Skeletal muscle satellite cell (primary cell): ENCODE results near the gene DMRT2.
A peak's percentile ranks its signal among the peaks of the same experiment; 100 is the strongest.

Experiments used
- H3K27me3 ChIP-seq: 2 replicates; pipeline ENCODE4 v1.7.0; 2013; ENCODE audit warnings: low read length; ENCODE audit not compliant: control insufficient read depth, insufficient read depth
- H3K36me3 ChIP-seq: 2 replicates; pipeline ENCODE4 v1.7.0; 2013; ENCODE audit warnings: mild to moderate bottlenecking, control low read depth, low read length; ENCODE audit not compliant: insufficient read depth
- H3K4me1 ChIP-seq: 2 replicates; pipeline ENCODE4 v1.7.0; 2013; ENCODE audit warnings: low read length; ENCODE audit not compliant: control insufficient read depth, insufficient read depth
- H3K4me2 ChIP-seq: 2 replicates; pipeline ENCODE4 v1.7.0; 2013; ENCODE audit warnings: mild to moderate bottlenecking, low read length
- H3K4me3 ChIP-seq: 2 replicates; pipeline ENCODE4 v1.7.0; 2013; ENCODE audit warnings: low read length
- H3K9ac ChIP-seq: 2 replicates; pipeline ENCODE4 v1.7.0; 2013; ENCODE audit warnings: mild to moderate bottlenecking, low read depth, low read length, moderate library complexity
- H3K9me3 ChIP-seq: replicated peaks from 2 replicates; pipeline ENCODE4 v1.7.0; 2013; ENCODE audit warnings: mild to moderate bottlenecking, control low read depth, low read length

DMRT2 gene

DNA sequence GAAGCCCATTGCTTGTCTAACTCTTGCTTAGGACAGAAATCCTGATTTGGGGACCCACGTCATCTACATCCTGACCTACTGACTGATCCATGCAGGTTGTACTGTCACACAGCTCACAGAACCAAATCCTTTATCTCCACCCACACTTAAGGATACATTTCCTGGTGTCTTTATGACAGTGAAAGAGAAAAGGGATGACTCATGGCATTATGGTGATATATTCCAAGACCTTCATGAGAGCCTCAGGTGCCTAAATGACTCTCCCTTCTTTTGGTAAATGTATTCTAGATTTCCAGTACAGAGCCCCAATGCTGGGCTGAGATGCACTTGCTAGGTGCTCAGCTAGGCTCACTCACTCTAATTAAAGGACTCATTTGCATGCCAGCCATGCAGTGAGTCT, 26.0 kb upstream of the DMRT2 start:
- peaks cover 15% of the 10 kb centered on the region for H3K27me3 ChIP-seq

GRCh38 chr9:1025131-1025530, 25.0 kb upstream of the DMRT2 start:
- Histone ChIP-seq H3K9me3 (no peaks in the 10 kb centered on the region), H3K4me1 (no peaks in the 10 kb centered on the region), H3K4me2 (no peak overlapping the region), H3K36me3 (no peaks in the 10 kb centered on the region), H3K9ac (no peak overlapping the region), H3K27me3 (peaks cover 15% of the 10 kb centered on the region), H3K4me3 (no peak overlapping the region)

More for the DNA sequence above, 26.0 kb upstream of the DMRT2 start:
- H3K4me1 ChIP-seq: no peaks in the 10 kb centered on the region
- no peak overlapping the region for H3K4me2 ChIP-seq
- H3K36me3 ChIP-seq: no peaks in the 10 kb centered on the region
- no peaks in the 10 kb centered on the region for H3K9me3 ChIP-seq
- H3K9ac ChIP-seq: no peak overlapping the region
- H3K4me3 ChIP-seq: no peak overlapping the region

DNA sequence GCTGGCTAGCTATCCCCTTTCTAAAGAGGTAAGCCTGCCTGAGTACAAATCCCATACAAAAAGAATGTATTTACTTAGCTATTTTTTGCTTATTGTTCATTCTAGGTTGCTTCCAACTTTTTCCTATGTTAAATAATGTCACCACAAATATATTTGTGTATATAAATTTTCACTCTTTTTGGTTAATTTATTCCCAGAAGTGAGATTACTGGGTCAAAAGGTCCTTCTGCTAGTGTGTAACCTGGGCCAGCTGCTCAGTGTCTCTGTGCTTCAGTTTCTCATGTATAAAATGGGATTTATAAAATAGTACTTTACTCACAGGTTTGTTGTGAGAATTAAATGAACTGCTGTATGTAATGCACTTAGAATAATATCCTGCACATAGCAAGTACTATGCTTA, 23.9 kb upstream of the DMRT2 start:
- Histone ChIP-seq H3K4me2 (no peak overlapping the region), H3K9ac (no peak overlapping the region), H3K27me3 (peaks cover 11% of the 10 kb centered on the region), H3K4me1 (no peaks in the 10 kb centered on the region), H3K36me3 (no peaks in the 10 kb centered on the region), H3K4me3 (no peak overlapping the region), H3K9me3 (no peaks in the 10 kb centered on the region)

DNA sequence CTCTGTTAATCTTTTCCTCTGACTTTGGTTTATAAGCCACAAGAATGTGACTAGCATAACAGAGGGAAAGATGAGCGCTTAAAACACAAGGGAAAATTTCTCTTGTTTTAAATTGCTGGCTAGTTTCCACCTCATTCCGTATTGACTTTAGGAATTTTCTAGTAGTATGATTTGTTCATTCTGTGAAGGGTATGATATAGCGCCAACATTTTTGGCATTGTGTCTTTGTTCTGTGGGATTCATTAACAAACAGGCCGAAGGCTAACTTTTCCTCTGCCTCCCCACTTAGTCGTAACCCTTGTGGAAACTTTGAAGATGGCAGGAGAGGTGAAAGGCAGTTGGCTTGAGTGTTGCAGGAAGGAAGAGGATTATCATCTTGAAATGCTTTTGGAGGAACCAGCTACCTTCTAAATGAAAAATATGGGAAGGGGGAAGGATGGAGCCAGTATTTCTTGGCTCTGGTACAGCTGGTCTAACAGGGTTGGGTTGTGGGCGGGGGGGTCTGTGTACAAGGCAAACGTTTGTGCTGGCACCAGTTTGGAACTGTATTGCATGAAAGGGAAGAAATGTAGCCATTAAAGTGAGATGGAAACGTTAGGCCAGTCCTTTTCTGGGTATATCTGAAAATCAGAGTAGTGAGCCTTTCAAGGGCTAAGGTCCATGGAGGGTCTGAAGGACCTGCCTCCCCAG, 21.5 kb upstream of the DMRT2 start:
- H3K4me2 ChIP-seq: no peak overlapping the region
- no peaks in the 10 kb centered on the region for H3K36me3 ChIP-seq
- H3K4me1 ChIP-seq: no peaks in the 10 kb centered on the region
- no peak overlapping the region for H3K4me3 ChIP-seq
- H3K9ac ChIP-seq: no peak overlapping the region
- peaks cover 31% of the 10 kb centered on the region for H3K27me3 ChIP-seq
- H3K9me3 ChIP-seq: no peaks in the 10 kb centered on the region

DNA sequence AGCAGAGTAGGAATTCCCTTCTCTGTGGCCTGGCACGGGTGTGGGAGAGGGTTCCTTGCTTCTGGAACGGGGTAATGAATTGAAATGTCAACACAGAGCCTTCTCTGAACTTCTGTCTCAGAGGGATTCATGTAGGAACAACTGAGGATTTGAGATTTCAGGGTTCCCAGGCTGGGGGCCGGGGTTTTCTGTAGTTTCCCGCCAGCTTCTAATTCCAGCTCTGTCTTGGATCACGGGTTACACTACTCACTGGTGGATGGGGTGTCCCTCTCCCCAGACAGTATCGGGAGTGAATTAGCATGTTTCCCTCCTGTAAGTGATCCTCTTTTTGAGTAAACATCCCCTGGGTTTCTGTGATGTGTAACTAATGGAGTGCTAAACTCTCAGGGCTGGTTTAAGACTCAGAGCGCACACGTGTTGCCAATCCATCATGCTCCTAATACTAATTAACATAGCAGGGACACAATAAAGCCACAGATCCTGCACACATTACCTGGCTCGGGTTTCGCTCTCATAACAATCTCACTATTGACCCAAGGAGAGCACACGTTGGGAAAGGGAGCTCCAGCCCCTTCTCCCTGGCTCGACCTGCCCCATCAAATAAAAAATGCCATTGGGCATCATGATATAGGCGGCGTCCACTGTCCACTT, 18.1 kb upstream of the DMRT2 start:
- Histone ChIP-seq H3K9ac (no peak overlapping the region), H3K4me2 (no peak overlapping the region), H3K27me3 (peaks cover 27% of the 10 kb centered on the region), H3K4me1 (no peaks in the 10 kb centered on the region), H3K4me3 (no peak overlapping the region), H3K36me3 (no peaks in the 10 kb centered on the region), H3K9me3 (no peaks in the 10 kb centered on the region)

DNA sequence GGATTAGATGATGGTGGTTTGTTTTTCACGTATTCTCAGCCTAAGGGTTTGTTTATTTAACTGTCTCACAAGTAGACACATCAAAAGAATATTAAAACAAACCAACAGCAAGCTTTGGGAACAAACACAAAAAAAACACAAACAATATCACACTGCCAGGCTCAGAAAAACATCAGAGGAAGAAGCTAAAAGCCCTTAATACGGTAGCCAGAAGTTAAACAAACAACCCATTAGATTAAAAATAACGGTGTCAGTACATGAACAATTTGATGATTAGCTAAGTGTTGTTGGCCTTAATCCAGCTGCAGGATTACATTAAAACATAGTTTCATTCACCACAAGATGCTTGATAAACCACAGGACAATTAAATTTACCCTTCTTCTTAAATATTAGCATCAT, 15.9 kb upstream of the DMRT2 start:
- Histone ChIP-seq H3K4me2 (no peak overlapping the region), H3K9ac (no peak overlapping the region), H3K9me3 (no peaks in the 10 kb centered on the region), H3K4me3 (no peak overlapping the region), H3K4me1 (no peaks in the 10 kb centered on the region), H3K36me3 (no peaks in the 10 kb centered on the region), H3K27me3 (peaks cover 40% of the 10 kb centered on the region)

- H3K4me2 ChIP-seq: no peak overlapping the region
- no peak overlapping the region for H3K9ac ChIP-seq
- no peaks in the 10 kb centered on the region for H3K36me3 ChIP-seq
- H3K27me3 ChIP-seq: peaks cover 56% of the 10 kb centered on the region
- H3K4me3 ChIP-seq: no peak overlapping the region
- H3K9me3 ChIP-seq: no peaks in the 10 kb centered on the region
- no peaks in the 10 kb centered on the region for H3K4me1 ChIP-seq
These were observed 10.6 kb upstream of the DMRT2 start for GRCh38 chr9:1039589-1039988.

DNA sequence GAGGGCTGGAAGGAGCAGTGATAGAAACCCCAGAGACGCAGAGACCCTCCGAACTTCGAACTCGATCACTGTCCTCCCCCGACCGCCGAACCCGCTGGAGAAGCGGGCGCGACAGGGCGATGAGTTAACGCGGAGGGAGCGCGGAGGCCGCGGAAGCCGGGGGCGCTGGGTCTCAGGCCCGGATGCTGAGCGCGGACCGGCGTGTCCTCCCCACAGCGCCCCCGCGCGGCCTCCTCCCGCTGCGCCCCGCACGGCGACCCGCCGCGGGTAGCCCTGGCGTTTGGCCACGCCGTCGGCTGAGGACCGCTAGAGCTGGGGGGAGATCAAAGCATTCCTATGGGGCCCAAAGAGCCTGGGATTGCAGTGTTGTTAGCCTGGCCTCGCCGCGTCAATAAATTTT, 7.7 kb upstream of the DMRT2 start:
- H3K36me3 ChIP-seq: no peaks in the 10 kb centered on the region
- peak overlapping the region; percentile 21 for H3K9ac ChIP-seq
- H3K9me3 ChIP-seq: no peaks in the 10 kb centered on the region
- peaks cover 58% of the 10 kb centered on the region for H3K27me3 ChIP-seq
- peak overlapping the region; percentile 57 for H3K4me3 ChIP-seq
- peak overlapping the region; percentile 73 for H3K4me2 ChIP-seq
- H3K4me1 ChIP-seq: no peaks in the 10 kb centered on the region

- Histone ChIP-seq H3K36me3 (no peaks in the 10 kb centered on the region), H3K4me3 (no peak overlapping the region), H3K27me3 (peaks cover 58% of the 10 kb centered on the region), H3K9me3 (no peaks in the 10 kb centered on the region), H3K9ac (no peak overlapping the region), H3K4me2 (no peak overlapping the region), H3K4me1 (peaks cover 8% of the 10 kb centered on the region)
These were observed 5.5 kb upstream of the DMRT2 start for GRCh38 chr9:1044643-1045042.

GRCh38 chr9:1046639-1047572, 3.3 kb upstream of the DMRT2 start:
- H3K4me1 ChIP-seq: peaks cover 22% of the 10 kb centered on the region
- no peaks in the 10 kb centered on the region for H3K9me3 ChIP-seq
- peaks cover 52% of the 10 kb centered on the region for H3K27me3 ChIP-seq
- peak overlapping the region; percentile 81 for H3K4me2 ChIP-seq
- no peaks in the 10 kb centered on the region for H3K36me3 ChIP-seq
- peak overlapping the region; percentile 64 for H3K4me3 ChIP-seq
- peak overlapping the region; percentile 17 for H3K9ac ChIP-seq

GRCh38 chr9:1047591-1048230, 2.4 kb upstream of the DMRT2 start:
- Histone ChIP-seq H3K36me3 (no peaks in the 10 kb centered on the region), H3K4me2 (peak overlapping the region; percentile 81), H3K9ac (peak overlapping the region; percentile 17), H3K4me1 (peaks cover 27% of the 10 kb centered on the region), H3K4me3 (peak overlapping the region; percentile 64), H3K9me3 (no peaks in the 10 kb centered on the region), H3K27me3 (peaks cover 55% of the 10 kb centered on the region)
